Neutrophil (primary cell): ENCODE data around the gene SNX11.
A peak's percentile ranks its signal among the peaks of the same experiment; 100 is the strongest.

Experiments
- H3K27ac ChIP-seq: fragments of 200-600 bp; sonication (generic); 2 replicates; pipeline ENCODE4 v1.5.1; 2016; ENCODE audit warnings: mild to moderate bottlenecking, moderate library complexity
- H3K27me3 ChIP-seq: fragments of 200-600 bp; sonication (generic); 2 replicates; pipeline ENCODE4 v1.6.0; 2016; ENCODE audit warnings: mild to moderate bottlenecking
- H3K36me3 ChIP-seq: fragments of 200-600 bp; sonication (generic); 2 replicates; pipeline ENCODE4 v1.5.1; 2017
- H3K4me1 ChIP-seq, 2 experiments: fragments of 200-600 bp in 1 of 2; sonication (generic) in 1 of 2; 1 replicate in 1 of 2; 2 replicates in 1 of 2; pipeline versions ENCODE4 v1.5.1 to v1.6.1; 2013 to 2016; ENCODE audit warnings: low read depth in 1 of 2, low read length in 1 of 2, mild to moderate bottlenecking in 1 of 2, moderate library complexity in 1 of 2; ENCODE audit not compliant: control insufficient read depth in 1 of 2, insufficient read depth in 1 of 2
- H3K4me3 ChIP-seq, 2 experiments: fragments of 200-600 bp in 1 of 2; sonication (generic) in 1 of 2; 1 replicate in 1 of 2; 2 replicates in 1 of 2; pipeline ENCODE4 v1.5.1; 2013 to 2016; ENCODE audit warnings: low read depth in 1 of 2, low read length in 1 of 2, mild to moderate bottlenecking in 1 of 2, moderate library complexity in 1 of 2
- H3K9me3 ChIP-seq: fragments of 200-600 bp; sonication (generic); 2 replicates; pipeline ENCODE4 v1.5.1; 2016
- TF ChIP-seq, protein P1 (sequence below): fragments of 200-600 bp; sonication (generic); IDR thresholded peaks from 2 replicates; pipeline ENCODE4 v1.5.1; 2016; ENCODE audit warnings: antibody characterized with exemption

SNX11 gene, protein sequence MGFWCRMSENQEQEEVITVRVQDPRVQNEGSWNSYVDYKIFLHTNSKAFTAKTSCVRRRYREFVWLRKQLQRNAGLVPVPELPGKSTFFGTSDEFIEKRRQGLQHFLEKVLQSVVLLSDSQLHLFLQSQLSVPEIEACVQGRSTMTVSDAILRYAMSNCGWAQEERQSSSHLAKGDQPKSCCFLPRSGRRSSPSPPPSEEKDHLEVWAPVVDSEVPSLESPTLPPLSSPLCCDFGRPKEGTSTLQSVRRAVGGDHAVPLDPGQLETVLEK

DNA sequence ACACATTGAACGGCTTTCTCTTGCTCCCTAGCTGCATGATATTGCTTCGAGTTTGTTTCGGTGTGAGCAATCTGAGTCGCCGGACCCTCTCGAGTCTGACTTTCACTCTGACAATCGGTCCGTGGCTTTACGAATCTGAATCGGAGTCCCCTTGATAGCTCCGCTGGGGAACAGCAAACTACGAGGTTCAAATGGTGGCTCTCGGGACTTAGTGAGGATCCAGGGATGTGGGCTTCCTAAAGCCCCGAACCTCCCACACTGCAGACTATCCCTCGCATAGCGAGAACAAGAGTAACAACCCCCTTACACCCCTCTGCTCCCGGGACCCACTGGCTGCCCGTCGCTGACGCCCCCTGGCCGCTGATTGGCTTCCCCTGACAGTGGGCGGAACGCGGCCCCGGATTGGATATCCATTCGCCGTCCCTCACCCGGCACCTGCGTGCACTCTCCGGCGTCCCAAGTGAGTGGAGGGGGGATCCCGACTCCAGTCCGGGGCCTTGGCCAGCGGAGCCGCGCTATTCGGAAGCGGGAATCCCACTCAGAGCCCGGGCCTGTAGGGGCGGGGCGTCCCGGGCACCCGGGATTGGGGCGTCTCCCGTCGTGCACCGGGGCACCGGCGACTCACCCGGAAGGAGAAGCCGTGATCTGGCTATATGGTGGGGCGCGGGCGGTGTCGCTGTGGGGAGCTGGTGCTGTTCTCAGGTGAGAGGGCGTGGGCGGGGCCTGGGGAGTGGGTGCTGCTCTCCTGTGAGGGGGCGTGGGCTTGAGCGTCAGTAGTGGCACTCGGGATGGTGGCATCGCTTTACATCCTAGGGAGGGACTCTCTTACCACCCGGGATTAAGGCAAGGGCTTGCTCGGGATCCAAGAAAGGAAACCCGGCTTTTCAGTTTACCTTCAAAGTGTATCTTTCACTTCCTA, at the start of gene SNX11:
SNX11 (plus strand) TSS at position 630 of the 919 bp plus-strand sequence. CDS start 4,278 bp downstream, outside the sequence.
- peak within 1 kb of the TSS; percentile 78 to 96 for H3K4me3 ChIP-seq
- peak within 1 kb of the TSS; percentile 96 for H3K27ac ChIP-seq
- TF ChIP-seq, protein P1, sequence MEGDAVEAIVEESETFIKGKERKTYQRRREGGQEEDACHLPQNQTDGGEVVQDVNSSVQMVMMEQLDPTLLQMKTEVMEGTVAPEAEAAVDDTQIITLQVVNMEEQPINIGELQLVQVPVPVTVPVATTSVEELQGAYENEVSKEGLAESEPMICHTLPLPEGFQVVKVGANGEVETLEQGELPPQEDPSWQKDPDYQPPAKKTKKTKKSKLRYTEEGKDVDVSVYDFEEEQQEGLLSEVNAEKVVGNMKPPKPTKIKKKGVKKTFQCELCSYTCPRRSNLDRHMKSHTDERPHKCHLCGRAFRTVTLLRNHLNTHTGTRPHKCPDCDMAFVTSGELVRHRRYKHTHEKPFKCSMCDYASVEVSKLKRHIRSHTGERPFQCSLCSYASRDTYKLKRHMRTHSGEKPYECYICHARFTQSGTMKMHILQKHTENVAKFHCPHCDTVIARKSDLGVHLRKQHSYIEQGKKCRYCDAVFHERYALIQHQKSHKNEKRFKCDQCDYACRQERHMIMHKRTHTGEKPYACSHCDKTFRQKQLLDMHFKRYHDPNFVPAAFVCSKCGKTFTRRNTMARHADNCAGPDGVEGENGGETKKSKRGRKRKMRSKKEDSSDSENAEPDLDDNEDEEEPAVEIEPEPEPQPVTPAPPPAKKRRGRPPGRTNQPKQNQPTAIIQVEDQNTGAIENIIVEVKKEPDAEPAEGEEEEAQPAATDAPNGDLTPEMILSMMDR = peak; percentile 51
- no peaks in the 10 kb centered on the region for H3K27me3 ChIP-seq
- H3K36me3 ChIP-seq = no peaks in the 10 kb centered on the region
- peaks cover 85 to 91% of the 10 kb centered on the region in 2 experiments for H3K4me1 ChIP-seq
- H3K9me3 ChIP-seq = no peaks in the 10 kb centered on the region

DNA sequence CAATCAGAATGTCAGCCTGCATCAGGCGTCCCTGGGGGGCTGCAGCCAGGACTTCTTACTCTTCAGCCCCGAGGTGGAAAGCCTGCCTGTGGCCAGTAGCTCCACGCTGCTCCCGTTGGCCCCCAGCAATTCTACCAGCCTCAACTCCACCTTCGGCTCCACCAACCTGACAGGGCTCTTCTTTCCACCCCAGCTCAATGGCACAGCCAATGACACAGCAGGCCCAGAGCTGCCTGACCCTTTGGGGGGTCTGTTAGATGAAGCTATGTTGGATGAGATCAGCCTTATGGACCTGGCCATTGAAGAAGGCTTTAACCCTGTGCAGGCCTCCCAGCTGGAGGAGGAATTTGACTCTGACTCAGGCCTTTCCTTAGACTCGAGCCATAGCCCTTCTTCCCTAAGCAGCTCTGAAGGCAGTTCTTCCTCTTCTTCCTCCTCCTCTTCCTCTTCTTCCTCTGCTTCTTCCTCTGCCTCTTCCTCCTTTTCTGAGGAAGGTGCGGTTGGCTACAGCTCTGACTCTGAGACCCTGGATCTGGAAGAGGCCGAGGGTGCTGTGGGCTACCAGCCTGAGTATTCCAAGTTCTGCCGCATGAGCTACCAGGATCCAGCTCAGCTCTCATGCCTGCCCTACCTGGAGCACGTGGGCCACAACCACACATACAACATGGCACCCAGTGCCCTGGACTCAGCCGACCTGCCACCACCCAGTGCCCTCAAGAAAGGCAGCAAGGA, 49.0 kb upstream of the SNX11 start:
- TF ChIP-seq, protein P1 = no peak
- Histone ChIP-seq H3K4me1 (peaks cover 3 to 10% of the 10 kb centered on the region in 2 experiments), H3K9me3 (no peaks in the 10 kb centered on the region), H3K4me3 (no peak overlapping the region), H3K36me3 (peaks cover 100% of the 10 kb centered on the region), H3K27ac (no peak overlapping the region), H3K27me3 (no peaks in the 10 kb centered on the region)

GRCh38 chr17:48059125-48059668, 48.4 kb upstream of the SNX11 start:
- Histone ChIP-seq H3K27me3 (no peaks in the 10 kb centered on the region), H3K4me3 (no peak overlapping the region), H3K9me3 (no peaks in the 10 kb centered on the region), H3K4me1 (peaks cover 3 to 10% of the 10 kb centered on the region in 2 experiments), H3K27ac (no peak overlapping the region), H3K36me3 (peaks cover 99% of the 10 kb centered on the region)
- TF ChIP-seq, protein P1 = no peak

DNA sequence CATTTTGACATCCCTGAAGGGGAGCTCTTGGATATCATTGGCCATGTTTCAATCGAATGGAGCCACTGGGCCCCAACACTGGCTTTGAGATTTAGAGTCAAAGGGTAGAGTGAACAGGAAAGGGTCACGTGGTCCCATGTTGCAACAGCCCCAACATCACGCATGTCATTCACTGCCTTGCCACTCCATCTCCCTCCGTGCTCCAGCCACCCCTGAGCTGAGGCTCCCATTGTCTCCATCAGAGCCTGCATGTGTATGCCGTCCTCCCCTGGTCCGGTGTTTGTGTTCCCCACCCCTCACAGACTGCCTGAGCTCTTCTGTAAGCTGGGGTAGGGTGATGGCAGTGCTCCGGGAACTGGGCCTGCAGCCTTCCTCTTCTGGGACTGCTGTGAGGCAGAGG, 47.3 kb upstream of the SNX11 start:
- H3K27ac ChIP-seq = no peak overlapping the region
- peaks cover 99% of the 10 kb centered on the region for H3K36me3 ChIP-seq
- TF ChIP-seq, protein P1 = no peak

DNA sequence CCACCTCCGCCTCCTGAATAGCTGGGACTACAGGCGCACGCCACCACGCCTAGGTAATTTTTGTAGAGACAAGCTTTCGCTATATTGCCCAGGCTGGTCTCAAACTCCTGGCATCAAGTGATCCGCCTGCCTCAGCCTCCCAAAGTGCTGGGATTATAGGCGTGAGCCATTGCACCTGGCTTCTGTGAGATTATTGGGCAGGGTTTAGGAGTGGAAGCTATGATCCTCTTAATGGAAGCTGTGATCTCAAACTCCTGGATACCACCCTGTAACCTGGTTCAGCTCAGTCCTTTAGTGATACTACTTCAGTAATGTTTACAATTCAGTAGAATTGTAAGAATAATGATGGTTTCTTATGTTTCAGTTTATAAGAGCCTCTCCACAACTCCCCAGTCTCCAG, 45.3 kb upstream of the SNX11 start:
- TF ChIP-seq, protein P1 = no peak
- Histone ChIP-seq H3K36me3 (peaks cover 86% of the 10 kb centered on the region), H3K9me3 (no peaks in the 10 kb centered on the region), H3K27ac (no peak overlapping the region), H3K27me3 (no peaks in the 10 kb centered on the region), H3K4me3 (no peak overlapping the region), H3K4me1 (no peaks in the 10 kb centered on the region)

More for the DNA sequence above, 47.3 kb upstream of the SNX11 start:
- no peak overlapping the region for H3K4me3 ChIP-seq
- H3K27me3 ChIP-seq = no peaks in the 10 kb centered on the region
- H3K4me1 ChIP-seq = peaks cover 3 to 7% of the 10 kb centered on the region in 2 experiments
- H3K9me3 ChIP-seq = no peaks in the 10 kb centered on the region
